GM12874 (cell line): ENCODE data around the gene AKAP12.

Experiments used
- TF ChIP-seq, protein P1 (sequence below): IDR thresholded peaks from 2 replicates; pipeline ENCODE4 v1.5.1; 2011; ENCODE audit warnings: low read depth, mild to moderate bottlenecking, control low read depth, low read length, moderate library complexity; ENCODE audit not compliant: insufficient read depth

AKAP12 gene

DNA sequence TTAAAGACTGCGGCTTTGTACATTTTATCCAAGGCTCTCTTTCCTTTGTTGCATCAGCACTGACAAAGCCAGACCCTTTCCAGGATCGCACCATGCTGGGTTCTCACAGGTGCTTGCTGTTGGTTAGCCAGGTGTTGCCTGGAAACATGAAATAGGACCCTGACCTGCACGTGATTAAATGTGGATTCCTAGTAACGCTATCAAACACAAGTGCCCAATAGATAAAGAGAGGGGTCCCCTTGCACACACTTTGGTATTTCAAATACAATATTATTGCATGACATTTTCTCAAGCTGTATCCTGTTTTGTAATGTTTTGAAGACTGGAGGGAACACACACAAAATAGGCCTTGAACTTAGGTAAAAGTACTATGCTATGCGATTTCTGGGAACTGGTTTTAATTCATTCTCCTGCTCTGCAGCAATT is 73.3 kb downstream of the AKAP12 start:
- TF ChIP-seq, protein P1, sequence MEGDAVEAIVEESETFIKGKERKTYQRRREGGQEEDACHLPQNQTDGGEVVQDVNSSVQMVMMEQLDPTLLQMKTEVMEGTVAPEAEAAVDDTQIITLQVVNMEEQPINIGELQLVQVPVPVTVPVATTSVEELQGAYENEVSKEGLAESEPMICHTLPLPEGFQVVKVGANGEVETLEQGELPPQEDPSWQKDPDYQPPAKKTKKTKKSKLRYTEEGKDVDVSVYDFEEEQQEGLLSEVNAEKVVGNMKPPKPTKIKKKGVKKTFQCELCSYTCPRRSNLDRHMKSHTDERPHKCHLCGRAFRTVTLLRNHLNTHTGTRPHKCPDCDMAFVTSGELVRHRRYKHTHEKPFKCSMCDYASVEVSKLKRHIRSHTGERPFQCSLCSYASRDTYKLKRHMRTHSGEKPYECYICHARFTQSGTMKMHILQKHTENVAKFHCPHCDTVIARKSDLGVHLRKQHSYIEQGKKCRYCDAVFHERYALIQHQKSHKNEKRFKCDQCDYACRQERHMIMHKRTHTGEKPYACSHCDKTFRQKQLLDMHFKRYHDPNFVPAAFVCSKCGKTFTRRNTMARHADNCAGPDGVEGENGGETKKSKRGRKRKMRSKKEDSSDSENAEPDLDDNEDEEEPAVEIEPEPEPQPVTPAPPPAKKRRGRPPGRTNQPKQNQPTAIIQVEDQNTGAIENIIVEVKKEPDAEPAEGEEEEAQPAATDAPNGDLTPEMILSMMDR = no peak

DNA sequence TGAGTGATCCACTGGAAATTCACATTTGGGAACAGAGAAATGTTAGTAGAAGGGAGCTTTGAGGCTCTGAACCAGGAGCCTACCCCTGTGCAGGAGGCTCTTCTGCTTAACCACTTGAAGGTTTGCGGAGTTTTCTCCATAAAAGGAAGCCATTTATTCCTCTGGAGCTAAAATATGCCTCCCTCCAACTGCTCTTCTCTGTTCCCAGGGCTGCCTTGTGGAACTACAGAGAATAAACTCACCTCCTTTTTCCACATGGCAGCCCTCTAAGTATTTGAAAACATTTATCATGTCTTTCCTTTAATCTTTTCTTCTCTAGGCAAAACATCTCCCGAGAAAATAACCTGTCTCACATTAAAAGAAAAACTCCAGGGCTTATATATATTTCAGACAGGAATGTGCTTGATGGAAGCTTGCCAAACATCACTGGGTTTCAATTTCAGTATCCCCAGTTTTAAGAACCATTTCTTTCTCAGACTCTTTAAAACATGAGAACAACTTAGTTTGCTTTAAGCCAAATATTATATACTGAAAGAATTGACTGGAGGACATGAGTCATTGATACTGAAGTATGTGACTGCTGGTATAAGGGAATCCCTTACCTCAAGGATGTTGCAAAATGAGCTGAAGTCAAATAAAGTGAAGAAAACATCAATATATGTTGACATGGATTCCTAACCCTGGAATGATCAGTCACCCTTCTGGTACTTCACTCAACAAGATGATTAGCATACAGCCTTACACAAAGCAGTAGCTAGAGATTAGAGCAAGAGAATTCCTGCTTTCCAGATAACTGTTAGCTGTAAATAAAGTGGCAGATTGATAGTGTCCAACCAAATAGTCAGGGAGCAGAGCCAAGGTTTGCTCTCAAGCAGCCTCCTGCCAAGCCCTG is 77.6 kb downstream of the AKAP12 start:
- TF ChIP-seq, protein P1 = no peak

DNA sequence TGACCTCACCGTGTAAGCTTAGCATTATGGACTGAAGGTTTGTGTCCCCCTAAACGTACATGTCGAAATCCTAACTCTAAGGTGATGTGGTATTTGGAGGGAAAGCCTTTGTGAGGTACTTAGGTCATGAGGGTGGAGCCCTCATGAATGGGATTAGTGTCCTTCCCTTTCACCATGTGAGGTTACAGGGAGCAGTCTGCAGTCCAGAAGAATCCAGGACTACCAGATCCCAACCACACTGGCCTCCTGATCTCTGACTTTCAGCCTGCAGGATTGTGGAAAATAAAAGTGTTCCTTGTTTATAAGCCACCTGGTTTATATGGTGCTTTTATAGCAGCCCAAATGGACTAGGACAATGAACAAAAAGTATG is 78.2 kb downstream of the AKAP12 start:
- TF ChIP-seq, protein P1 = no peak

DNA sequence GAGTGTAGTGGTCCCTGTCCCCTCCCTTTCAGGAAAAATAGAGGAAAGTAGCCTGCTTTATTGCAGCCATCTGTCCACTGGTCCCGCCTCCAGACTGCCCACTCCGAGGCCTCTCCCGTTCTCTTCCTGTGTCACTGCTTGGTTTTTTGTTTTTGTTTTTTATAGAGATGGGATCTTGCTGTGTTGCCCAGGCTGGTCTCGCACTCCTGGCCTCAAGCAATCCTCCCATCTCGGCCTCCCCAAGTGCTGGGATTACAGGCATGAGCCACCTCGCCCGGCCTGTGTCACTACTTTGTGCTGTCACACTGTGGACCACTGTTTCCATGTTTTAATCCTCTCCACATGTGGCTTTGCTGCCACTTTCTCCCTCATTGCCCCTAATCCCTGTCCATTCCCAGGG is 80.4 kb downstream of the AKAP12 start:
- TF ChIP-seq, protein P1 = no peak

DNA sequence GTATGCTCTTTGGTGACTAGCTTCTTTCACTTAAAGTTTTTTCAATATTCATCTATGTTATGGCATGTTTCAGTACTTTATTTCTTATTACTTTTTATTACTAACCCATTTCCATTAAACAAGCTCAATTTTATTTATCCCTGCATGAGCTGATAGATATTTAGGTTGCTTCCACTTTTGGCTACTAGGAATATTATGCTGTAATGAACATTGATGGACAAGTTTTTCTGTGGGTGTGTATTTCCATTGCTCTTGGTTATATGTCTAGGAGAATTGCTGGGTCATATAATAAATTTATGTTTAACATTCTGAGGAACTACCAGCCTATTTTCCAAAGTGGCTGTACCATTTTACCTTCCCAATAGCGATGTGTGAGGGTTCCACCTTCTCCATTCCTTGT is 81.7 kb downstream of the AKAP12 start:
- TF ChIP-seq, protein P1 = no peak

DNA sequence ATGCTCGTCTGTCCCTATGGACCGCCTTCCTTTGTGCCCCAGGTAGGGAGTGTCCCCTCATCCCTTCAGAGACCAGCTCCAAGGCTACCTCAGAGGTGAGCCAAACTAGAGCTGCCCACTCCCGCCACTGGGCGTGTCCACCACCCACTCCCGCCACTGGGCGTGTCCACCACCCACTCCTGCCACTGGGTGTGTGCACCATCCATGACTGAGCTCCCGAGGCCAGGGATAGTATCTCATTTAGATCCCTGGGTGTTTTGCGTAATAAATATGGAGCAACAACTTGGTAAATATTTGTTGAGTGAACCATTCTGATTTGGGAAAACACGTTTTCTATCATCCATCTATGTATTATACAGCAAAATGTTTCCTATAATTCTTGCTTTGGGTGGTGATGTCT is 82.8 kb downstream of the AKAP12 start:
- TF ChIP-seq, protein P1 = no peak

DNA sequence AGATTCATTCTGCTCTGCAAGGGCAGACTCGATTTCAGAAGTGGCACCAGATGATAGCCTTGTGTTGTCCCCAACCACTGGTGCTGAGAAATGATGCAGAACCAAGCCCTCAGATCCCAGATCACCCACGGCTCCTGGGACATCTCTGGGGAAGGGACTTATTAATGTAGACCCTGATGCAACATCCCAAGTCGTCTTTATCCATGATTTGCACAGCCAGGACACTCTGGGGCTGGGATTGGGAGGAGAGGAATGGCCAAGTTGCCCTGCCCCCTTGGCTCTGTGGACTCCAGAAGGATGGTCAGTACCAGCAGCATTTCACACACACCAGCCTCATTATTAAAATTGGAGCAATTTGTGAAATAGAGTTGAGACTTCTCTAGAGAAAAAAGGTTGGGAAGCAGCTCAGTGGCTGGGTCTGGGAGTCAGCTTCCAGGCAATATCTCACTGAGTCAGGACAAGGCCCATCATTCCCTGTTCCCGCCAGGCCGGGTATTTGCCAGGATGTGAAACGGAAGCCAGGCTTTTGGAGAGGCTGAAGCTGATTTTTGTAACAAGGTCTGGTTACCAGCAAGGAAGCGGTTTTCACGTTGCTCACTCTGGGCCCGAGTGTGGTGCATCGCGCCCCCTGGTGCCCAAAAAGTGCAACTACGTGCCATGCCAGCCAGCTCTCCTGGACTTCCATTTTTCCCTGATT is 84.2 kb downstream of the AKAP12 start:
- TF ChIP-seq, protein P1 = peak; percentile 97
